ENCODE results near the gene SOHLH2. TPM values are rescaled to one million over a fixed set of nuclear protein-coding genes. Genes with fewer than 3 reads are reported as not detected.

The SOHLH2 gene
- 0.19 and 0.33 TPM in 2 replicates for total RNA-seq

GRCh38 chr13:36214163-36214921 lies at the start of gene SOHLH2:
SOHLH2 (minus strand) TSS chr13:36214556; CDS start chr13:36214526, 30 bp downstream.

GRCh38 chr13:36131222-36131930 lies 83.0 kb downstream of the SOHLH2 start, which contains the start of gene DCLK1:
DCLK1 (minus strand) TSS chr13:36131382.

Other genes starting within 250 kb of the SOHLH2 start
- gene DCLK1, start 83.2 kb downstream of the SOHLH2 start, total RNA-seq, result 5.6 and 6.7 TPM in 2 replicates
- 1.3 and 4.5 TPM in 2 replicates for gene CCDC169, start 83.3 kb upstream of the SOHLH2 start, total RNA-seq
- 51.9 and 67.1 TPM in 2 replicates for gene SPART, start 131.8 kb upstream of the SOHLH2 start, total RNA-seq
- gene CCNA1, start 217.9 kb upstream of the SOHLH2 start, total RNA-seq, result 2.3 and 3.2 TPM in 2 replicates

Data from vein endothelial cell (primary cell).